Activated CD4-positive, alpha-beta T cell treated with anti-CD3 and anti-CD28 coated beads for 48 hours (primary cell): ENCODE results near the gene GRK5.

Experiments used
- DNase-seq: peaks from one replicate; pipeline ENCODE4 v3.0.0-alpha.2; 2020

Gene GRK5

DNA sequence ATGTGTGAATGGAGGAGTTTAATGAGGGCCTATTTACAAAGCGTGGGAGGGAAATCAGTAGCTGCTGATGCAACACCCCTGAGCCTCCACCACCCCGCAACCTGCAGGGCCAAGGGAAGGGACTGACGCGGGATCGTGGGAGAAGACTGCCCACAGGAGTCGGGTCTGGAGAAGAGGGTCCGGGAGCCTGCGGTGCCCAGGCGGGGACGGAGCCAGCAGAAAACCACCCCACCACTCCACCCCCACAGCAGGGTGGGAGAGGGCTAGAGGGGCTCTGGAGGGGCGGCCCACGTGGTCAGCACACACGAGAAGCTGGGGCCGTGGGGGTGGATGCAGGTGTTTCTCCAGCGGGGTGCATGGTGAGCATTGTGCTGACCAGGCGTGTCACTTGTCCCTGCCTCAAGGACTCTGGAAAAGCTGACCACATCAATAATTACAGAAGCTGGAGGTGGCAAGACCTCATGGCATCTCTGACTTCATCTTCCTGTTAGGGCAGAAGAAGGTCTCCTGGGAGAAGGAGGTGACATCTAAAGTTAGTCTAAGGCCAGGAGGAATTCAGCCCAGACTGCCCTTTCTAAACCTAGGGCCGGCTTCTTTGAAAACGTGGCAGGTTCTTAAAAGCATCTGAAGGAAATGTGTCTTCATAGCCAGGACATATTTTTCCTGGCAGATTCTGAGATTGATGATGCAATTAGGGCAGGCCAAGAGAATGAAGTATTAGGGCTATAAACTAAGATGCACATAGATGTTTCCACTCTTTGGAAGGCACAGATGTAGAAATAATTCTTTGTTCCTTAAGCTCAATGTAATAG, 184.3 kb downstream of the GRK5 start:
- DNase-seq = no peak

DNA sequence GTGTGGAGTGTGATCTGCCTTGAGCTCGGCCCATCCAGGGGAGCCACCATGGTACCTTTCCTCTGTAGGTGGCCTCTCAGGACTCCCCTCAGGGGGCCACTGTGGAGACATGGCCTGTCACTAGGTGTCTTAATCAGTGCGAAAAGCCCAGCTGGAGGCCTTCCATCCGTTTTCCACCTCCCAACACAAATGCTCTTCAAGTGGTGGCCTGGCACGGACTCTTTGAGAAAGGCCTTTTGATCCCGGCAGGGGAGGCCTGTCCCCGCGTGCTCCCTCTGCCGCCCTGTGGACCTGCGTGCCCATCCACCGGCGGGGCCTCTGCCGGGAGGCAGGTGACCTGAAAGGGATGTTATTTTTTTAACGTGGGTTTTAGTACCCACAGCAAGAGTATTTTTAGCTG, 185.6 kb downstream of the GRK5 start:
- no peak for DNase-seq

DNA sequence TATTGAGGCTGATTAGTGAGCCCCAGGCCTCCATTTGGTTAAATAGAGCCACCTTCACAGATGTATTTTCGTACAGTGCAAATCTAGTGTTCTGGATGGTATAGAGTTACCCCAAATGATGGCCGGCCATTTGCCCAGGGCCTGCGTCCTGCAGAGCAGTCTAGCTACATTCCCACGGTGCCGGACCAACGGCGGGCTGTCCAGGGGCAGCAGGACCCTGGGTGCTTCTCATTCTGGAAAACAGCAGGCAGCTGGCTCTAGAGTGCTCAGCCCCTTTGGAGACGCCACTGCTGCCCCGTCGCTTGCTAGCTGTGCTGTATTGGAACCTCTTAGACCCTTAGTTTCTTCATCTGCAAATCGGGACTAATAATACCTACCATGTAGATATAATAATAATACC, 186.1 kb downstream of the GRK5 start:
- DNase-seq = no peak

DNA sequence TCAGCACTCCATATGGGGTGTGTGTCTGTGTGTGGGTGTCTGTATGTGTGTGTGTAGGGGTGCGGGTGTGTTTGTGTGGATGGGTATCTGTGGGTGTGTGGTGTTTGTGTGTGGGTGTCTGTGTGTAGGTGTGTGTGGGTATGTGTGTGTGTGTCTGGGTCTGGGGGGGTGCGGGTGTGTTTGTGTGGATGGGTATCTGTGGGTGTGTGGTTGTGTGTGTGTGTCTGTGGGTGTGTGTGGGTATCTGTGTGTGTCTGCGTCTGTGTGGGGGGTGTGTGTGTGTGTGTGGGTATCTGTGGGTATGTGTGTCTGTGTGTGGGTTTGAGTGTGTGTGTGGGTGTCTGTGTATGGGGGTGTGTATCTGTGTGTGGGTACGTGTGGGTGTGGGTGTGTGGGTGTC, 186.5 kb downstream of the GRK5 start:
- no peak for DNase-seq

DNA sequence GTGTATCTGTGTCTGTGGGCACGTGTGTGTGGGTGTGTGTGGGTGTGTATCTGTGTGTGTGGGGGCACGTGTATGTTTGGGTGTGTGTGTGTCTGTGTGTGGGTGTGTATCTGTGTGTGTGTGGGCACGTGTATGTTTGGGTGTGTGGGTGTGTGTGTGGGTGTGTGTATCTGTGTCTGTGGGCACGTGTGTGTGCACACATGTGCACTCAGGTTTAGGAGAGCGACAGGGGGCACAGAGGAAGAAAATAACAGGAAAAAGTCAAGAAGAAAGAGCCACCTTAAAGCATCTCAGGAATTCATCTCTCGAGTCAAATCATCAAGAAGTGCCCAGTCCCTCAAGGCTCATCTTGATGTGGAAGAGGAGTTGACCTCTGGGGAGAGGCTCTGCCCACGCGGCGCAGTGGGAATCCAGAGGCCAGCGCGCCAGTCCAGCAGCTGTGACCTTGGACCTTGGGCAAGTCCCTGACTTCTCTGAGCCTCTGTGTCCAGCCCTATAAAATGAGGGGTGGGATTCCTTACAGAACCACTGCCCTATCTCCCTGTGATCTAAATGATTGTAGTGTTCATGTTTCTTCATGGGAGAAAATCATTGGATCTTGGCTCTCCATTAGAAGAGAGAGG, 187.4 kb downstream of the GRK5 start:
- no peak for DNase-seq

DNA sequence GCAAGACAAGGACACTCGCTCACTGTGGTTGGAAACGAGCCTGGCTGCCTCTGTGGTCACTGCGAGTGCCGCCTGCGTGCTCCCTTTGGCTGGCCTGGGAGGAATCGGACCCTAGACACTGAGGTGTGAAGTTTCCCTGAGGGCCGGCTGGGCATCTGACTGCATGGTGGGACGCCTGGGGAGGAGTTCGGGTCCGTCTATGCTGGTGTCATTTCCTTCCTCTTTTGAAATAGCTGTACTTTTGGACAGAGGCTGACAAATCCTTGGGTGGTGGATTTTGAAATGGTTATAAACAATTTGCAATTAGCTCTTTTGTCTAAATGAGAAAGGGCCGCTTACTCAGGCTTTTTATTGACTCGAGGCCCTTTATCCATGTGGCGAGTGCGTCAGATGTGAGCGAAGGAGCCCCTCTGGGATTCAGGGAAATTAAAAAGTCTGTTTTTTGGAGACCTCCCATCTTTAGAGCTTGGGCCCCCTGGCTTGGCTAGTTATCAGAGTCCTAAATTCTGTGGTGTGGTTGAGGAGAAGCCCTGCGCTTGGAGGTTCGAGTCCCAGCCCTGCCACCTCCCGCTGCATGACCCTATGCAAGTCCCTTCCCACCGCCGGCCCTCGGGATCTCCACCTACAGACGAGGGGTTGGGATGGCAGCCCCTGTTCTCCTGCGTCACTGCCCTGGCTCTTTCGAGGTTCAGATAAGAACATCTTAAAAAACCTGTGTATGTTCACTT, 188.1 kb downstream of the GRK5 start:
- no peak for DNase-seq

DNA sequence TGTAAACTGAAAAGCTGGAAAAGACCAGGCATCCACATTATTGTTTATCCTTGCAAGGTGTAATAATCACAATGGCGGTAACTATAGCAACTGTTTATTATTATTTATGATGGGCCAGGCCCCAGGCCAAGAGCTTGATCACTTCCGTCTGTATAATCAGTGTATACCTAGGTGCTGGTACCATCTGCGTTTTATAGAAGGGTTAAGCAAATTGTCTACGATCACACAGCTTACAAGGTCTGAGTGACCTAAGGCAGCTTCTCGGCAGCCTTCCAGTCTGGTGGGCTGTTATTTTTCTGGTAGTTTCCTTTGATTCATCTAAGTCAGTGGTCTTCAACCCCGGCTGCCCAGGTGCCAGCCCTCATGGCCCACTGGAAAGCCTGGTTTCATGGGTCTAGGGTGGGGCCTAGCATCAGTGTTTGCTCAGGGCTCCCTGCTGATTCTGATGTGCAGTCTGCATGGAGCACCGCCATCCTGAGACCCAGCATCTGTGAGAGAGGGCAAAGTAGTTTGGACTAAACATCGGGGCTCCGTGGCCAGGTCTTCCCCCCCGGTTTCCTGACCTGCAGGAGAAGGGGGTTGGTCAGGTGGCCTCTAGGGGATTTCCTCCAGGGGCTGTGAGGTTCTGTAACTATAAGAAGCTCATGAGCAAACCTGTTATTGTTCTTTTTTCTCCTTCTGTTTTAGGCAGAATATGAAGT, 188.8 kb downstream of the GRK5 start:
- DNase-seq = no peak

DNA sequence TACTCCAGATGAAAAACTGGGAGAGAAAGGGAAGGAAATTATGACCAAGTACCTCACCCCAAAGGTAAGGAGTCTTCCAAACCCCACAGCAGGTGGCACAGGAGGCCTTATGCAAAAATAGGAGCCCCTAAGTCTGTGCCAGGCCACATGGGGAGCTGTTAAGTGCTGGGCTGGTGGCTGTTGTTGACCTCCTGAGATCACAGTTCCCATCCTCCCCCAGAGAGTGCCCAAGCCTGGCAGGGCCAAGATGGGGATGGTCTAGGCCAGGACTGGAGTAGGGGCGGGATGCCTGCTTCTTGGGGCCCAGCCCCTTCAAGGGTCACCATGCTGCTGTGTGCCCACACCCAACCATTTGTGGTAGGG, 189.3 kb downstream of the GRK5 start:
- no peak for DNase-seq

DNA sequence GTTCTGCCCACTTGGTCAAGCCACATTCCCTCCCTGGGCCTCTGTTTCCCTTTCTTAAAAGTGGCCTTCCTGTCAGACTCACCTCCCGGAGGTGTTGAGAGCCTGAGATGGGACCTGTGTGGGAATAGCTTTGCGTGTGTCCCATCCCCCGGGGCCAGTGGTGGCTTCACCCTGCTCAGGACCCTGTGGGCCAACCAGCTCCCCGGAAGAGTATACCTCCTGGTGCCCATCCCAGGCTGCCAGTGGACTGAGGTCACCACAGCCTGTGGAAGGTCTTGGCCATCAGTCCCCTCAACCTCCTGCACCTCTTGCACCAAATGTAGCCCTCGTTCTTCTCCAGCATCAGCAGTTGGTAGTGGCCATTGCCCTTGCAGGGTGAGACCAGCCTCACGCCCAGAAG, 190.0 kb downstream of the GRK5 start:
- DNase-seq = no peak

DNA sequence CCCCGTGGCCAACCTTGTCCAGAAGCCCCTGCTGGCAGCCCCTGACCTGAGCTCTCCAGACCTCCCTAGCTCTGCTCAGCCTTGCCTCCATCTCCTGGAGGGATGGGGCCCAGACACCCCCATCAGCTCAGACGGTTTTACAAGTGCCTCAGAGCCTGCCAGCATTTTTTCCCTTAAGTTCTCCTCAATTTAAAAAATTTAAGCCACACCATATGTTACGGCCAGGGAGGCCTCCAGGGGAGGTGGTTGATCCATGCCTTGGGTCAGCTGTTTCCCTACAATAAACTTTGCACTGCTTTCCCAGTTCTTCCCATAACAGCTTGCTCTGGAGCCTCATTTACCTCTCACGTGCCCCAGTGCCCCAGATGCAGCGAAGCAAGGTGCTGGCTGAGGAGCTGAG, 191.6 kb downstream of the GRK5 start:
- DNase-seq = no peak

DNA sequence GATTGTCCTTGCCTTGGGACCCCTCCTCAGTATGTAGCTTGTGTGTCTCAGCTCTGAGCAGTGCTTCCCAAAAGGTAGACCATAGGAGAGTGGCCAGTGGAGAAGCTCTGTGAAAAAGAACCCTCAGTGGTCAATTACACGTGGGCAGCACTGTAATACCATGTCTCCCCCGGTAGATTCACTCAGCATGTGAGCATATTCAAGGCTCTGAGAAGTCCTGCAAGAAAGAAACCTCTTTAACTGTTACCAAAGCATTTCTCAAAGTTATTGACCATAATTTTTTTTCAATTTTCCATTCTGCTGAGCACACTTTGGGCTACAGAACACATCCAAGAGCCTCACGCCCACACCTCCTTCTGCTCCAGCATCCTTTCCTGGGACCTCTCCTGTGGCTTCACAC, 192.1 kb downstream of the GRK5 start:
- DNase-seq = no peak

DNA sequence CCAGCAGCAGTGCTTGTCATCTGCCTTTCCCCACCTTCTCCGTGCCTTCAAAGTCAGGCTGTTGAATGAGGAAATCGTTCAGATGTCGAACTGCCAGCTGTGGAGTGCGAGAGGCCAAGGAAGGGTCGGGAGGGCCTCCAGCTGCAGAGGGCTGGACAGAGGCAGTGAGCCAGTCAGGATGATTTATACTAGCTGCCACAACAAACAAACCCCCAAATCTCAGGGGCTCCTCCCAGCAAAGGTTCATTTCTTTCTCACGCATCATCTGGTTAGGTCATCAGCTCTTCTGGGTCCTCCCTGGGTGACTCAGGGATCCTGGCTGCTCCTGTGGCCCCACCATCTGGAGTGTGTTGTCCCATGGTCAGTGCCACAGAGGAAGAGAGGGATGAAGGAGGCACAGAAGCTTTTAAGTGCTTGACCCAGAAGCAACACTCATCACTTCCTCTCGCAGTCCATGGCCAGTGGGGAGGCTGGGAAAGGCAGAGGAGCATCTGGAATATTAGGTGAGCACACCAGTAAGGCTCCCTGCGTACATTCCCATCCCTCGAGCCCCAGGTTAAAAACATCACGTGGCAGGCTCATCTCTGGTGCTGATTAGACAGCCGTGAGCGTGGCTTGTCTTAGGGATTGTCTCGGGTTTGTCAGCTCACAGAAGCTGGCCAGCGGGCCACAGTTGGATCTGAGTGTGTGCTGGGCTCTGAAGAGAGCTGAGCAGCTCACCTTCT, 194.5 kb downstream of the GRK5 start:
- no peak for DNase-seq

DNA sequence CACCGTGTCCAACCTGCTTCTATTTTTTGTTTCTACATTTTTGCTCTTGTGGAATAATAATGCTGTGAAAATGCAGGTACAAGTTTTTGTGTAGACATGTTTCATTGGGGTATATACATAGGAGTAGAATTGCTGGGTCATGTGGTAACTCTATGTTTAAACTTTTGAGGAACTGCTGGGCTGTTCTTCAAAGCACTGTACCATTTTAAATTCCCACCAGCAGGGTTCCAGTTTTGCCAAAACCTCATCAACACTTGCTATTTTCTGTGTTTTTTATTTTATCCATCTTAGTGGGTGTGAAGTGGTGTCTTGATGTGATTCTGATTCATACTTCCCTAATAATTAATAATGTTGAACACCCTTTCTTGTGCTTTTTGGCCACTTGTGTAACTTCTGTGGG, 196.6 kb downstream of the GRK5 start:
- no peak for DNase-seq

DNA sequence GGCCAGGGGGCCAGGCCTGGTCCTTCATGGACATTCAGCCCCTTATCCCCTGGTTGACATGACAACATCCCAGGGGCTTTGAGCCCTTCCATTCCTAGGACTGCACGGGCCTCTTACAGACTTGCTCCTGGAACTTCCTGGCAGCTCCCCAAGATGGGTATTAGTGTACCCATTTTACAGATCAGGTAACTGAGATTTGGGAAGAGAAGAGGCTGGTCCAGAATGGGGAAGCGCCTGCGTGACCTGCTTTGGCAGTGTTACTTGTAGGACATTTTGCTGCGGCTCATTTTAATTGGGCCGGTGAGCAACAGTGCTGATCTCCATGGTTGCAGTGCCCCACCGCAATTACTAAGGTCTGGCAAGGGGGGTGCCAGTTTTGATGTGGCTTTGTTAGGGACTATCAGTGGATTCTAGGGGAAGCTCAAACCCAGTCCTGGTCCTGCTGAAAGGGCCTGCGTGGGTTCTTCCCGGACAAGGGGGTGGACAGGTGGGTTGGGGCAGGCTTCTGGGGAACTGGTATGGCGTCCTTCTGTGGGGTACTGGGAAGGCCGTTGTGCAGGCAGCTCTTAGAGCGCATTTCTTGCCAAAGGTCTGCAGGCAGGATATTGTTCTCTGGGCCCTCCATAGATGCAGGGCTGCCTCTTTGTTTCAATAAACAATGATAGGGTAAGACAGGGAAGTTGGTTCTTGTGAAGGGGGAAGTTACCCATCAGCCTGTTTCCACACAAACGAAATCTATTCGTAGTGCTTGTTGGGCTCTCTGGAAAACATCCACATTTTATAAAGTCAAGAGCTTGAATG, 197.5 kb downstream of the GRK5 start:
- DNase-seq = no peak

DNA sequence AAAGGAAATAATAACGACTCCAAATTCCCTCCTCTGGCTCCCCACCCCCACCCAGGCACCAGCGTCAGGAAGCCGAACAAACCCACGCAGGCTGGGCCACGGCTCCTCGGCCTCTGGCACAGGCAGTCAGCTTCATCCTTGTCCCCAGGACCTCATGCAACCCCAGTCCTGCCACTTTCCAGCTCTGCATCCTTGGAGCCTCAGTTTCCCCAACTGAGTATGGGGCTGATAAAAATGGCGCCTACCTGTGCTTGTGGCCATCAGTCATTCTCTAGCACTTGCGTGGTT, 198.1 kb downstream of the GRK5 start:
- DNase-seq = no peak

DNA sequence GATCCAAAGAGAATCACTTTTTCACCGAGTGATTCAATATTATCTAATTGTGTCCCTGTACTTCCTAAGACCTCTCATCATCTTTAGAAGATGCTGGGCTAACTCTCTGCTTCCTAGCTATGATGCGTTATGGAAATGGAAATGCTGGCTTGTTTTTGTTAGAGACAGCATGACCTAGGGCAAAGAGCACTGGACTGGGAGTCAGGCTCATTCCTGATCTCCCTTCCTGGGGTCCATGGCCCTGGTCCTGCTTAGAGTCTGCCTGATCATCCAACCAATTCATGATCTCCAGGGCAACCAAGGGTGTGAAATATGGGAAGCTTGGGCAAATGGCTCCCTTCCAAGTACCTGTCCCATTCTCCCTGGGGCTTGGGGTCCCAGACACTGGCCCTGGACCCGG, 198.8 kb downstream of the GRK5 start:
- DNase-seq = no peak

DNA sequence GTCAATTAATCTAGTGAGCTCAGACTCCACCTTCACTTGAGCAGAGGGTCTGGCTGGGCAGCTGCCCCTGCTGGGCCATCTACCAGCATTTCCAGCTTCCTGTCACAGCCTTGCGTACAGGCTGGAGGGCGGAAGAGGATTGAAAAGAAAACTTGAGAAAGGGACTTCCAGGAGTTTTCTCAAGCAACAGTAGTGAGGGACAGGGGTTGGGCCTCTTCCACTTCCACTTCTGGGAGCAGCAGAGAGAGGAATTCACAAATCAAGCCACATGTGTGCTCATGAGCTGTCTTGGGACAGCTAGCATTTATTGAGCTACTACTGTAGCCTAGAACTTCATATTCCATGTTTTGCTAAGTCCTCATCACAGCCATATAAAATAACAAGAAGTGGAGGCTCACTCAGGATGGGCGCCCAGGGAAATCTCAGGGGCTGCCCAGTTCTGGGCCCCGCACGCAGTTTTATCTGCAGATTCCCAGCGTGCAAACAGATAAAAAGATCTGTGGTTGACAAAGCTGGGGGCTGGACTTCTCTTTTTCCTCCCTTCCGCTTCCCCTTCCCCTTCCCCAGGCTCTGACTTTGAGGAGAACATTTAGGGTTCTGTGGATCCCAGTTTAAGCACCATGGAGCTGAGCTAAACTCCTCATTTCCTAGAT, 199.4 kb downstream of the GRK5 start:
- no peak for DNase-seq

DNA sequence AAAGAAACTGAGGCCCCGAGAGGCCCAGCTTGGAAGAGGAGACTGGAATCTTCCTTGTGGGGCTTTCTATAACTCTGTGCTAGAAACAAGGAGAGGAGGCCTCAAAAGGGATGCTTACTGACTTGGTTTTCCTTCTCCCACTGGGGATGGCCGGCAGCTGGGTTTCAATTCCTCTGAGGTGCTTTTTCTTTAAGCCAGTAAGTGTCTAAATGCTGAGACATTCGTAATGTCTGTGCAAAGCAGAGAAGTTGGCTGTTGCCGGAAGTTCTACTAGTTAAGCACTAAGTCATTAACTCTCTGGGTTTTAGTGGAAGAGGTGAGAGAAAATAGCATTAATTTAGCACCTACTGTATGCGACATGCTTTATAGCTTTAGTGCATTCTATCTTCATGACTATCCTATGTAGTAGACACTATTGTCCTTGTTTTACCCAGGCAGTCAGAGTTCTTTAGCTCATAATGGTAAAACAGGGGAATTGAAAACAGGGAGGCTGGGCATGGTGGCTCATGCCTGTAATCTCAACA, 199.9 kb downstream of the GRK5 start:
- DNase-seq = no peak

DNA sequence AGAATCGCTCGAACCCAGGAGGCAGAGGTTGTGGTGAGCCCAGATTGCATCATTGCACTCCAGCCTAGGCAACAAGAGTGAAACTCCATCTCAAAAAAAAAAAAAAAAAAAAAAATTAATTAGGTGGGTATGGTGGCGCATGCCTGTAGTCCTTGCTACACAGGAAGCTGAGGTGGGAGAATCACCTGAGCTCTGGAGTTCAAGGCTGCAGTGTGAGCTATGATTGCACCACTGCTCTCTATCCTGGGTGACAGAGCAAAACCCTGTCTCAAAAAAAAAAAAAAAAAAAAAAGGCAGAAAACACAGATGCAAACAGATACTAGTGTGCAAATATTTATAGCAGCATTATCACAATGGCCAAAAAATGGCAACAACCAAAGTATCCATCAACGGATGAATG, 200.7 kb downstream of the GRK5 start:
- no peak for DNase-seq

DNA sequence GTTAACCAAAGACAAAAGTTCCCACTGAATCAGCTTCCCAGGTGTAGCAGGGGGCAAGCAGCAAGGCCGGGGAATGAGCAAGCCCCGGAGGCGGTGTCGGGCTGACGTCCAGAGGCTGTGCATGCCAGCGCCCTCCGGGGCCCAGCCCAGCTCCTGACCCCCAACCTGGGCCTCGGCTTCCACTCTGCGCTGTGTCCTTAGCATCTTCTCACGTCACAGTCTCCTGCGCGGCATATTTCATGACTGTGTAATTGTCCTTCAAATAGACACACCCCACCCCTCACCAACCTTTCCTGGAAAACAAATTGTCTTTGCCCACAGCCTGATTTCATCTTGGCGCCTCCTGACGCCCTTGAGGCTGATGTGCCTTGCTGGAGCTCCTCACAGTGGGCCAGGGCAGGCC, 201.6 kb downstream of the GRK5 start:
- no peak for DNase-seq

DNA sequence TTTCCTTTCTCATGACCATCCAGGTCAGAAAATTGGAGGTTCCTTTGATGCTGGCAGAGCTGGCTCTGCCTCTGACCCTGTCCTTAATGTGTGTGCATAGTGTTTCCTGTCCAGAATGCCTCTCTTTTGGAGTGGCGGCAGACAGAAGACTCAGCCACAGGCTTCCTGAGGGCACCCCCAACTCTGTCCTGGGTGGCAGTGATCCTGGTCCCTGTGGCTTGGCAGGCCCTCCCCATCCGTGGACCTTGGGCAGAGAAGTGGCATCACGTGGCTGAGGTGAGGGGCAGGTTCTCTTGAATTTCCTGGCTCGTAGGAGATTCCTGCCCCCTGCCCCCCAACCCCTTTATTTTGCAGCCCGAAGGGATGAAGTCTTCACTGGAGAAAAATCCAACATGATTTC, 202.0 kb downstream of the GRK5 start:
- no peak for DNase-seq

DNA sequence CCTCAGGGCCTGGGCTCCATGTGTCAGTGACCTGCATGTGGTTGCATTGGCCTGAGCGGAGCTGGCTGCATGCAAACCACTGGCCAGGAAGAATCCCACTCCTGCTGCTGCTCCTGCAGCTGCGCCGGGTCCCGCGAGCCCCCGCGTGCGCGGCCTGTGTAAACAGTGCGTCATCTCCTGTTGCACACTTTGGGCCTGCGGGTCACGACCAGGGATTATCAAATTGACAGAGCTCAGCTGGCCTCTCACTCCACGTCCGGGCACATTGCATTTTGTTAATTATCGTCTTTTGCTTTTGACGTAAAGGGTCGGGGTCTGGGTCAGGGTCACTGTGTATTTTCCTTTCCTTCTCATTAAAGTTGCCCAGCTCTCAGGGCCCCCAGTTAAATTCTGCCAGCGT, 202.5 kb downstream of the GRK5 start:
- DNase-seq = no peak
